ENCODE results near the gene PPY. TPM values are rescaled to one million over a fixed set of nuclear protein-coding genes. Genes with fewer than 3 reads are reported as not detected.
"Not testable (repeated sequence)": the region's sequence is repeated elsewhere in the genome, so short reads cannot be mapped to it uniquely, and the experiment has no call there.

The PPY gene
- total RNA-seq, 1 donor: not detected

GRCh38 chr17:43962479-43962878 lies 20.2 kb upstream of the PPY start:
- no peak overlapping the region for H3K4me3 ChIP-seq (ENCODE audit: low read depth, low read length)
- DNase-seq (ENCODE audit: low read depth): no peak
- TF ChIP-seq CTCF (IDR thresholded peaks at IDR 0.05; ENCODE audit: insufficient read depth, low read length): no peak

- TF ChIP-seq CTCF (IDR thresholded peaks at IDR 0.05; ENCODE audit: insufficient read depth, low read length): no peak
- DNase-seq (ENCODE audit: low read depth): no peak
- no peak overlapping the region for H3K4me3 ChIP-seq (ENCODE audit: low read depth, low read length)
Observed at GRCh38 chr17:43961954-43962353, 19.7 kb upstream of the PPY start.

- H3K4me3 ChIP-seq (ENCODE audit: low read depth, low read length); DNase-seq (ENCODE audit: low read depth): not testable (repeated sequence)
Observed at GRCh38 chr17:43961292-43961691, 19.0 kb upstream of the PPY start.

- no peak for TF ChIP-seq CTCF (IDR thresholded peaks at IDR 0.05; ENCODE audit: insufficient read depth, low read length)
- no peak for DNase-seq (ENCODE audit: low read depth)
- H3K4me3 ChIP-seq (ENCODE audit: low read depth, low read length): no peak overlapping the region
Observed at GRCh38 chr17:43958748-43959352, 16.6 kb upstream of the PPY start.

GRCh38 chr17:43956222-43956621 lies 13.9 kb upstream of the PPY start:
- no peak overlapping the region for H3K4me3 ChIP-seq (ENCODE audit: low read depth, low read length)
- no peak for DNase-seq (ENCODE audit: low read depth)
- no peak for TF ChIP-seq CTCF (IDR thresholded peaks at IDR 0.05; ENCODE audit: insufficient read depth, low read length)

- H3K4me3 ChIP-seq (ENCODE audit: low read depth, low read length): no peak within 1 kb of the TSS
- no peak for DNase-seq (ENCODE audit: low read depth)
Observed at GRCh38 chr17:43953746-43954145, 11.5 kb upstream of the PPY start, which contains the start of gene PYY. PYY (minus strand) TSS chr17:43953940; CDS start chr17:43953483, 457 bp downstream.

More at GRCh38 chr17:43953746-43954145, 11.5 kb upstream of the PPY start, which contains the start of gene PYY:
- no peak for TF ChIP-seq CTCF (IDR thresholded peaks at IDR 0.05; ENCODE audit: insufficient read depth, low read length)

Measured in fibroblast of the aortic adventitia (primary cell).